Measurements from ENCODE around the gene PLEKHA4. TPM values are rescaled to one million over a fixed set of nuclear protein-coding genes. Genes with fewer than 3 reads are reported as not detected.

Gene PLEKHA4
- total and polyA plus RNA-seq, 2 of the 13 experiments (the other 11 are each of a cell fraction or from before 2014, with no cell fraction given): 4.8 to 6.0 TPM

DNA sequence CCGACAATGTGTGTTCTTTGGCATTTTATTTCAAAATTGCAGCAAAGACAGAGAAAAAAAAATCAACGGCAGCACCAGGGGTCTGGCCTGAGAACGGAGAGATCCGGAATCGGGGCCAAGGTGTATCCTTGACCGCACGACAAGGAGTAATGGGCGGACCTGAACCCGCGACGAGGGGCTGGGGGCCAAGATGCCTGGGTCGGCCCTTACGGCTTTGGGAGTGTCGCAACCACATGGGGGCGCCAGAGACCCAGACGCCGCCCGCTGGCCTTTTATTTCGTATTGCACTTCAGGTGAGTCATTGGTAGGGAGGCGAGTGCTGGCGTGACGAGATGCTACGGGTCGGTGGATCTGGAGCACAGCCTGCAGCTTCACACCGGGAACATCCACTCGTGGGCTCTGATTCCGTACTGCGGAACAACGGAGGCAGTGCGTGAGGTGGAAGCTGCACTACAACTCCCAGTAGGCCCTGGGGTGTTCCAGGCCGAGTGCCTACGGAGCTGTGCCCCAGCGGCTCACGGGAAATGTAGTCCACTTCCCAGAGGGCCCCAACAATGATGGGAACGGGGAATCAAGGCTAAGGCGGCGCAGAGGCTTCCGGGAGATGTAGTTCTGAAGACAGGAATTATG is 73.2 kb downstream of the PLEKHA4 start (continued):
- TF ChIP-seq, protein P1, sequence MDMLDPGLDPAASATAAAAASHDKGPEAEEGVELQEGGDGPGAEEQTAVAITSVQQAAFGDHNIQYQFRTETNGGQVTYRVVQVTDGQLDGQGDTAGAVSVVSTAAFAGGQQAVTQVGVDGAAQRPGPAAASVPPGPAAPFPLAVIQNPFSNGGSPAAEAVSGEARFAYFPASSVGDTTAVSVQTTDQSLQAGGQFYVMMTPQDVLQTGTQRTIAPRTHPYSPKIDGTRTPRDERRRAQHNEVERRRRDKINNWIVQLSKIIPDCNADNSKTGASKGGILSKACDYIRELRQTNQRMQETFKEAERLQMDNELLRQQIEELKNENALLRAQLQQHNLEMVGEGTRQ (IDR thresholded peaks at IDR 0.05; ENCODE audit: low read depth, low read length): no peak
- TF ChIP-seq, protein P1 (CRISPR knock-in tag; IDR thresholded peaks at IDR 0.05; ENCODE audit: borderline replicate concordance): no peak
- TF ChIP-seq, protein P2, sequence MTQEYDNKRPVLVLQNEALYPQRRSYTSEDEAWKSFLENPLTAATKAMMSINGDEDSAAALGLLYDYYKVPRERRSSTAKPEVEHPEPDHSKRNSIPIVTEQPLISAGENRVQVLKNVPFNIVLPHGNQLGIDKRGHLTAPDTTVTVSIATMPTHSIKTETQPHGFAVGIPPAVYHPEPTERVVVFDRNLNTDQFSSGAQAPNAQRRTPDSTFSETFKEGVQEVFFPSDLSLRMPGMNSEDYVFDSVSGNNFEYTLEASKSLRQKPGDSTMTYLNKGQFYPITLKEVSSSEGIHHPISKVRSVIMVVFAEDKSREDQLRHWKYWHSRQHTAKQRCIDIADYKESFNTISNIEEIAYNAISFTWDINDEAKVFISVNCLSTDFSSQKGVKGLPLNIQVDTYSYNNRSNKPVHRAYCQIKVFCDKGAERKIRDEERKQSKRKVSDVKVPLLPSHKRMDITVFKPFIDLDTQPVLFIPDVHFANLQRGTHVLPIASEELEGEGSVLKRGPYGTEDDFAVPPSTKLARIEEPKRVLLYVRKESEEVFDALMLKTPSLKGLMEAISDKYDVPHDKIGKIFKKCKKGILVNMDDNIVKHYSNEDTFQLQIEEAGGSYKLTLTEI (CRISPR knock-in tag; conservative IDR thresholded peaks at IDR 0.05): no peak
- no peak for TF ChIP-seq SRSF9 (IDR thresholded peaks at IDR 0.05; ENCODE audit: borderline replicate concordance, insufficient read depth, low read depth, low read length, poor library complexity, severe bottlenecking)
- TF ChIP-seq NFYC (CRISPR knock-in tag; IDR thresholded peaks at IDR 0.05): peak; percentile 48; the same call in 1 of the 2 replicates
- TF ChIP-seq HOXA5 (CRISPR knock-in tag; IDR thresholded peaks at IDR 0.05): no peak
- TF ChIP-seq SKI (IDR thresholded peaks at IDR 0.05; ENCODE audit: partially characterized antibody): no peak
- TF ChIP-seq ZNF430 (CRISPR knock-in tag; IDR thresholded peaks at IDR 0.05): no peak
- no peak for TF ChIP-seq PAF1 (CRISPR knock-in tag; IDR thresholded peaks at IDR 0.05)
- no peak for TF ChIP-seq RARG (CRISPR knock-in tag; IDR thresholded peaks at IDR 0.05; ENCODE audit: low read depth)
- TF ChIP-seq, protein P3, sequence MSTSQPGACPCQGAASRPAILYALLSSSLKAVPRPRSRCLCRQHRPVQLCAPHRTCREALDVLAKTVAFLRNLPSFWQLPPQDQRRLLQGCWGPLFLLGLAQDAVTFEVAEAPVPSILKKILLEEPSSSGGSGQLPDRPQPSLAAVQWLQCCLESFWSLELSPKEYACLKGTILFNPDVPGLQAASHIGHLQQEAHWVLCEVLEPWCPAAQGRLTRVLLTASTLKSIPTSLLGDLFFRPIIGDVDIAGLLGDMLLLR (CRISPR knock-in tag; IDR thresholded peaks at IDR 0.05): no peak
- no peak for TF ChIP-seq FOXA1 (IDR thresholded peaks at IDR 0.05)
- TF ChIP-seq FOXA1 (CRISPR knock-in tag; IDR thresholded peaks at IDR 0.05): no peak
- no peak for TF ChIP-seq ZNF678 (CRISPR knock-in tag; IDR thresholded peaks at IDR 0.05)
- TF ChIP-seq ZNF230 (CRISPR knock-in tag; IDR thresholded peaks at IDR 0.05): peak; percentile 53; the same call in 1 of the 2 replicates
- no peak for TF ChIP-seq ZNF337 (CRISPR knock-in tag; IDR thresholded peaks at IDR 0.05; ENCODE audit: borderline replicate concordance, low read depth)
- TF ChIP-seq, protein P4, sequence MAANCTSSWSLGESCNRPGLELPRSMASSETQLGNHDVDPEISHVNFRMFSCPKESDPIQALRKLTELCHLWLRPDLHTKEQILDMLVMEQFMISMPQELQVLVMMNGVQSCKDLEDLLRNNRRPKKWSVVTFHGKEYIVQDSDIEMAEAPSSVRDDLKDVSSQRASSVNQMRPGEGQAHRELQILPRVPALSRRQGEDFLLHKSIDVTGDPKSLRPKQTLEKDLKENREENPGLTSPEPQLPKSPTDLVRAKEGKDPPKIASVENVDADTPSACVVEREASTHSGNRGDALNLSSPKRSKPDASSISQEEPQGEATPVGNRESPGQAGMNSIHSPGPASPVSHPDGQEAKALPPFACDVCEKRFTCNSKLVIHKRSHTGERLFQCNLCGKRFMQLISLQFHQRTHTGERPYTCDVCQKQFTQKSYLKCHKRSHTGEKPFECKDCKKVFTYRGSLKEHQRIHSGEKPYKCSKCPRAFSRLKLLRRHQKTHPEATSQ (CRISPR knock-in tag; IDR thresholded peaks at IDR 0.05; ENCODE audit: borderline replicate concordance): no peak
- no peak for TF ChIP-seq RCOR2 (CRISPR knock-in tag; IDR thresholded peaks at IDR 0.05)
- no peak for TF ChIP-seq MAFK (conservative IDR thresholded peaks at IDR 0.05 in 1 of 2, IDR thresholded peaks at IDR 0.05 in 1 of 2; ENCODE audit: low read length in 2 of 2)
- TF ChIP-seq, protein P5, sequence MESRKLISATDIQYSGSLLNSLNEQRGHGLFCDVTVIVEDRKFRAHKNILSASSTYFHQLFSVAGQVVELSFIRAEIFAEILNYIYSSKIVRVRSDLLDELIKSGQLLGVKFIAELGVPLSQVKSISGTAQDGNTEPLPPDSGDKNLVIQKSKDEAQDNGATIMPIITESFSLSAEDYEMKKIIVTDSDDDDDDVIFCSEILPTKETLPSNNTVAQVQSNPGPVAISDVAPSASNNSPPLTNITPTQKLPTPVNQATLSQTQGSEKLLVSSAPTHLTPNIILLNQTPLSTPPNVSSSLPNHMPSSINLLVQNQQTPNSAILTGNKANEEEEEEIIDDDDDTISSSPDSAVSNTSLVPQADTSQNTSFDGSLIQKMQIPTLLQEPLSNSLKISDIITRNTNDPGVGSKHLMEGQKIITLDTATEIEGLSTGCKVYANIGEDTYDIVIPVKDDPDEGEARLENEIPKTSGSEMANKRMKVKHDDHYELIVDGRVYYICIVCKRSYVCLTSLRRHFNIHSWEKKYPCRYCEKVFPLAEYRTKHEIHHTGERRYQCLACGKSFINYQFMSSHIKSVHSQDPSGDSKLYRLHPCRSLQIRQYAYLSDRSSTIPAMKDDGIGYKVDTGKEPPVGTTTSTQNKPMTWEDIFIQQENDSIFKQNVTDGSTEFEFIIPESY (CRISPR knock-in tag; IDR thresholded peaks at IDR 0.05): peak; percentile 99
- TF ChIP-seq, protein P6, sequence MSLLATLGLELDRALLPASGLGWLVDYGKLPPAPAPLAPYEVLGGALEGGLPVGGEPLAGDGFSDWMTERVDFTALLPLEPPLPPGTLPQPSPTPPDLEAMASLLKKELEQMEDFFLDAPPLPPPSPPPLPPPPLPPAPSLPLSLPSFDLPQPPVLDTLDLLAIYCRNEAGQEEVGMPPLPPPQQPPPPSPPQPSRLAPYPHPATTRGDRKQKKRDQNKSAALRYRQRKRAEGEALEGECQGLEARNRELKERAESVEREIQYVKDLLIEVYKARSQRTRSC (CRISPR knock-in tag; IDR thresholded peaks at IDR 0.05; ENCODE audit: low read depth): no peak
- no peak for TF ChIP-seq MED13 (CRISPR knock-in tag; IDR thresholded peaks at IDR 0.05)
